Ammon's horn (tissue), 1 donor: ENCODE results near the gene MIA2.
"Not testable (repeated sequence)": the region's sequence is repeated elsewhere in the genome, so short reads cannot be mapped to it uniquely, and the experiment has no call there.

ENCODE experiments used
- DNase-seq: peaks from one replicate; pipeline ENCODE4 v3.0.0-alpha.2; 2016; ENCODE audit warnings: low spot score

MIA2 gene

DNA sequence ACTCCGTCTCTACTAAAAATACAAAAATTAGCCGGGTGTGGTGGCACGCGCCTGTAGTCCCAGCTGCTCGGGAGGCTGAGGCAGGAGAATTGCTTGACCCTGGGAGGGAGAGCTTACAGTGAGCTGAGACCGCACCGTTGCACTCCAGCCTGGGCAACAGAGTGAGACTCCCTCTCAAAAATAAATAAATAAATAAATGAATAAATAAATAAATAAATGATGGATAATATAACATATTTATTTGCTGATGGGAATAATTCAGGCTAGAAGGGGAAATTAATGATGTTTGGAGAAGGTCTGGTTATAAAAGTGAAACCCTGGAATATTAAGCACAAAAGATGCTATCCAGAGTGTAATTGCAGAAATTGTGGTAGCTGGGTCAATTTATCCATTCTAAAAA, 107.4 kb downstream of the MIA2 start:
- not testable (repeated sequence) for DNase-seq

GRCh38 chr14:39342768-39343167, 109.1 kb downstream of the MIA2 start:
- DNase-seq = no peak

DNA sequence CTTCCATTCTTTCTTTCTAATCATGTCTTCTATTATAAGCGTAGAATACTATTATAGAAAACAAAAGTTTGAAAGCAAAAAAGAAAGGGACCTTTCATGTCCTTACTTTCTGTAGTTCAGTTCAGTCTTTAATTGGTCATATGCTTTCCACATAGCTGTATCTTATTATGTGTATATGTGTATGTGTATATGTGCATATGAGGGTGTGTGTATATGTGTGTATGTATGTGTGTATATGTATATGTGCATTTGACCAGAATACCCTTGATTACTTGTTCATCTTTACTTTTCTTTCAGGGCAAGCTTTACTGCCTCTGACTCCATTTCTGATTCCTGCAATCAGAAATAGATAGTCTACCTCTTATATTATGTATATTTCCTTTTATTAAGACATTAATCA, 109.9 kb downstream of the MIA2 start:
- DNase-seq = no peak

- DNase-seq = no peak
These were observed 117.2 kb downstream of the MIA2 start for GRCh38 chr14:39350866-39351265.

DNA sequence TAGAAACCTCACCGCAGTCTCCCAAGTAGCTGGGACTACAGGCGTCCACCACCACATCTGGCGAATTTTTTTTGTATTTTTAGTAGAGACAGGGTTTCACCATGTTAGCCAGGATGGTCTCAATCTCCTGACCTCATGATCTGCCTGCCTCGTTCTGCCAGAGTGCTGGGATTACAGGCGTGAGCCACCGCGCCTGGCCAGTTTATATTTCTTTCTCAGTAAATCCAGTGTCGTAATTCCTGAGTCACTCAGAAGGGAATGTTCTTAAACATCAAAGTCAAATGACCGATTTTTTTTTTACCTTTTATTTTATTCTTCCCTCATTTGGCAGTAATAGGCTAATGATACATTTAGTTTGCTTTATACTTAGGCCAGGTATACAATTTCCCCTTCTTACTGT, 118.0 kb downstream of the MIA2 start:
- DNase-seq = no peak

DNA sequence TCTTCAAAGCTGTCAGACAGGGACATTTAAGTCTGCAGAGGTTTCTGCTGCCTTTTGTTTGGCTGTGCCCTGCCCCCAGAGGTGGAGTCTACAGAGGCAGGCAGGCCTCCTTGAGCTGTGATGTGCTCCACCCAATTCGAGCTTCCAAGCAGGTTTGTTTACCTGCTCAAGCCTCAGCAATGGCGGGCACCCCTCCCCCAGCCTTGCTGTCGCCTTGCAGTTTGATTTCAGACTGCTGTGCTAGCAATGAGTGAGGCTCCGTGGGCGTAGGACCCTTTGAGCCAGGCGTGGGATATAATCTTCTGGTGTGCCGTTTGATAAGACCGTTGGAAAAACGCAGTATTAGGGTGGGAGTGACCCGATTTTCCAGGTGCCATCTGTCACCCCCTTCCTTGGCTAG, 125.4 kb downstream of the MIA2 start:
- not testable (repeated sequence) for DNase-seq

DNA sequence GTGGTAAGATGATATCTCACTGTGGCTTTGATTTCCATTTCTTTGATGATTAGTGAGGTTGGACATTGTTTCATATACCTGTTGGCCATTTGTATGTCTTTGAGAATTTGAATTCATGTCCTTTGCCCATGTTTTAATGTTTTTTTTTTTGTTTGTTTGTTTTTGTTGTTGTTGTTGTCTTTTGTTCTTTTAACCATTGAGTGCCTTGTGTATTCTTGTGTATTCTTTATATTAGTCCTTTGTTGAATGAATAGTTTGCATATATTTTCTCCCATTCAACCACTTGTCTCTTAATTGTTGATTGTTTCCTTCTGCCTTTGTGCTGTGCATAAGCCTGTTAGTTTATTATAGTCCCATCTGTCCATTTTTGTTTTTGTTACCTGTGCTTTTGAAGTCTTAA, 126.6 kb downstream of the MIA2 start:
- no peak for DNase-seq

- not testable (repeated sequence) for DNase-seq
These were observed 127.8 kb downstream of the MIA2 start for GRCh38 chr14:39361556-39361955.

DNA sequence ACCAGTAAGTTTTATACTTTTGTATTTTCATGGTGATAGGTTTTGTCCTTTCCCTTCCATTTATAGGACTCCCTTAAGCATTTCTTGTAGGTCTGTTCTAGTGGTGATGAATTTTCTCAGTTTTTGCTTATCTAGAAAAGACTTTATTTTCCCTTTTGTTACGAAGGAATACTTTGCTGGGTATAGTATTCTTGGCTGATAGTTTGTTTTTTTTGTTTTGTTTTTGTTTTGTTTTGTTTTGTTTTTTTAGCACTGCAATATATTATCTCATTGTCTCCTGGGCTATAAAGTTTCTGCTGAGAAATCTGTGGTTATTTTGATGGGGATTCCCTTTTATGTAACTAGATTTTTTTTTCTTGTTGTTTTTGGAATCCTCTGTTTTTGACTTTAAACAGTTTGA, 130.8 kb downstream of the MIA2 start:
- no peak for DNase-seq

GRCh38 chr14:39365354-39365753, 131.6 kb downstream of the MIA2 start:
- no peak for DNase-seq

- DNase-seq = no peak
These were observed 133.0 kb downstream of the MIA2 start for GRCh38 chr14:39366460-39367386.

DNA sequence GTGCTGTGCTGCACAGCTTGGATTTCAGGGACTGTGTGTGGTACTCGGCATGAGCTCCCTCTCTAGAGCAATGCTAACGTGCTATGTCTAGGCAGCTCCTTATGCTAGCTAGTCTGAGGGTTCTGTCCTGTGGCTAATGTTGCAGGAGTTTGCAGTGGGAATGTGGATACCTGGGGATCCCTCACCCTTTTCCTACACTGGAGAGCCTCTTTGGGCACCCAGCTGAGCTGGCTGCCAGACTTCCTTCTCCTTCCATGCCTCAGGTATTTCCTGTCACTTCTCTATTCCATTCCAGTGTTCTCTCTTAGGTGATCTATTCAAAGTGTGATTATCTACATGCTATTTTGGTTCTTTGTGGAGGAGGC, 133.7 kb downstream of the MIA2 start:
- DNase-seq = peak; percentile 30

- DNase-seq = peak; percentile 82
These were observed 134.7 kb downstream of the MIA2 start for GRCh38 chr14:39368261-39368959.

GRCh38 chr14:39369029-39369428, 135.3 kb downstream of the MIA2 start:
- no peak for DNase-seq

GRCh38 chr14:39370415-39370814, 136.7 kb downstream of the MIA2 start:
- DNase-seq = no peak

GRCh38 chr14:39372656-39373055, 138.9 kb downstream of the MIA2 start:
- no peak for DNase-seq

GRCh38 chr14:39374851-39375250, 141.1 kb downstream of the MIA2 start:
- no peak for DNase-seq

GRCh38 chr14:39376667-39377403, 143.1 kb downstream of the MIA2 start:
- no peak for DNase-seq

DNA sequence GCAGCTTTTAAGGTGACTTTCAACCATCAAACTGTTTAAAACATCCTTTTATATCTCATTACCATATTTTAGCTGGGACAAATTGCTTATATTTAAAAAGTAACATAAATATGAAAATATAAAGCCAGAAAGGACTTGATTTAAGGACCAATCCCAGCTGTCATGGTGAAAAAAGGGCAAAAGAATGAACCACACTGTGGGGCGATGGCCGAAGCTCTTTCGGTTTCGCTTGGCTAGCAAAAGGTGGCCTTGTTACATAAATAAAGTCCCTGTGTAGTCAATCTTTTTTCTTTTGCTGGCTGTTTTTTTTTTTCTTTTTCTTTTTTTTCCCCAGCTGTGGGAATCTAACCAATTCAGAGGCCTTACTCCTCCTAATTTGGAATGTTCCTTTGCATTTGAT, 147.7 kb downstream of the MIA2 start:
- peak; percentile 40 for DNase-seq

DNA sequence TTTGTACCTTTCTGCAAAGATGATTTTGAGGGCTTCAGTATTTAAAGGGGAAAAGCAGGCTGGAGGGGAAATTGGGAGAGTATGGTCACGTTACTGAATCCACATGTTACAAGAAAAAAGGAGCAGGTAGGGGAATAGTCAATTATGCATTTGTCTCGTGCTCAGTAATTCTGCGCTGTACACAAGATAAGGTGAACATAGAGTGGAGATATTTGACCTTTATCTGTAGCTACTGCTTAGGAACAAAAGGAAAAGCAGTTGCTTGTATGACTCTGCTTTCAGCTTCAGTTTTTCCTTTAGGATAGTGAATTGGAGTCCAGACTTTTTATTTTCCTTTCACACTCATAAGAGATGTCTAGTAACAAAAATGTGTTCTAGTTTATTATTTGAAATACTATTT, 148.7 kb downstream of the MIA2 start:
- no peak for DNase-seq

GRCh38 chr14:39383026-39383660, 149.4 kb downstream of the MIA2 start:
- DNase-seq = no peak

DNA sequence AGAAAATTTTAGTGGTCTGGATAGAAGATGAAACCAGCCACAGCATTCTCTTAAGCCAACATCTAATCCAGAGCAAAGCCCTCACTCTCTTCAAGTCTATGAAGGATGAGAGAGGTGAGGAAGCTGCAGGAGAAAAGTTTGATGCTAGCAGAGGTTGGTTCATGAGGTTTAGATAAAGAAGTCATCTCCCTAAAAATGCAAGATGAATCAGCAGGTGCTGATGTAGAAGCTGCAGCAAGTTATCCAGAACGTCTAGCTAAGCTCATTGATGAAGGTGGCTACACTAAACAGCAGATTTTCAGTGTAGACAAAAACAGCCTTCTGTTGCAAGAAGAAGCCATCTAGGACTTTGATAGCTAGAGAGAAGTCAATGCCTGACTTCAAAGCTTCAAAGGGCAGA, 150.0 kb downstream of the MIA2 start:
- no peak for DNase-seq
